NCI-H2029 treated with DMSO at 0.1 percent for 48 hours (cell line): ENCODE data around the gene IFIT3.
"Not testable (repeated sequence)": the region's sequence is repeated elsewhere in the genome, so short reads cannot be mapped to it uniquely, and the experiment has no call there.

Experiments used
- DNase-seq: peaks from one replicate; lab custom pipeline; 2025; lab: John Stamatoyannopoulos, UW

IFIT3 gene

DNA sequence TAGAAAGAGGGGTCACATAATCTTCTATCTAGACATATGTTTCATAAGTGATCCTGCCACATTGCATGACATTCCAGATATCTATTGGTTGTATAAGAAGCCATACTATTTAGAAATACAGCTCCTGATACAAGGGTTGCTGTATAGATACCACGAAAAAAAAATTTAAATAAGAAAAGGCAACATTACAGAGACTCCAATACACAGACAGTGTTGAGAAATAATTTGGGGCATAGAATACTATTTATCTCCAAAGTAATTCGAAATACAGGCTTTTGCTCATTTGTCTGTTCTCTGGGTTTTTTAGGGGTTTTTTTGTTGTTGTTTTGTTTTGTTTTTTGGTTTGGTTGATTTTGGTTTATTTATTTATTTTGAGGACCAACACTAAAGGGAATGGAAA lies 23.4 kb upstream of the IFIT3 start:
- no peak for DNase-seq

DNA sequence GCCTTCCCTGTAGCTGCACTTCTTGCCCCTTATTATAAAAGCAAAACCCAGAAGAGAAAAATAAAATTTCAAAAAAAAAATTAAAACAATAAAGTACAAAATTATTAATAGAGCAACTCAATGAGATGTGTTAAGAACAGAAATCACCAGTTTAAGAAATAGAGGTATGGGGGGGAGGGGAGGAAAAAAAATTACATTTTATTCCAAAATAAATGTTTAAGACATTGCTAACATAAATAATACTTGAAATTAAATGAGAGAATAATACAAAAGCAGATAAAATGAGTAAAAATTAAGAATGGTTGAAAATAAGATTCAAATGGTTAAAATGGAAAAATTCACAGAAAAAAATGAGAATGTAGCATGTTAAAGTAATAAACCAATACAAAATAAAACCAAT lies 22.9 kb upstream of the IFIT3 start:
- DNase-seq = no peak

DNA sequence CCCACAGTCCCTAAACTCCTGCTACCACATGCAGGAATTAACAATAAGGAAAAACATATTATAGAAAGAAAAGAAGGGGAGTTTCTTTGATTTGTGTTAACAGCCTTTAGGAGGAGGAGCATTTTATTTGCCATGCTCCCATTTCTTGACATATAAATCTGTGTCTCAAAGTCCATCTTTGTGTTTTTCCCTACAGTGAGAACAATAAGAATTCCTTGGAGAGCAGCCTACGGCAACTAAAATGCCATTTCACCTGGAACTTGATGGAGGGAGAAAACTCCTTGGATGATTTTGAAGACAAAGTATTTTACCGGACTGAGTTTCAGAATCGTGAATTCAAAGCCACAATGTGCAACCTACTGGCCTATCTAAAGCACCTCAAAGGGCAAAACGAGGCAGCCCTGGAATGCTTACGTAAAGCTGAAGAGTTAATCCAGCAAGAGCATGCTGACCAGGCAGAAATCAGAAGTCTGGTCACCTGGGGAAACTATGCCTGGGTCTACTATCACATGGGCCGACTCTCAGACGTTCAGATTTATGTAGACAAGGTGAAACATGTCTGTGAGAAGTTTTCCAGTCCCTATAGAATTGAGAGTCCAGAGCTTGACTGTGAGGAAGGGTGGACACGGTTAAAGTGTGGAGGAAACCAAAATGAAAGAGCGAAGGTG lies 21.9 kb upstream of the IFIT3 start:
- no peak for DNase-seq

DNA sequence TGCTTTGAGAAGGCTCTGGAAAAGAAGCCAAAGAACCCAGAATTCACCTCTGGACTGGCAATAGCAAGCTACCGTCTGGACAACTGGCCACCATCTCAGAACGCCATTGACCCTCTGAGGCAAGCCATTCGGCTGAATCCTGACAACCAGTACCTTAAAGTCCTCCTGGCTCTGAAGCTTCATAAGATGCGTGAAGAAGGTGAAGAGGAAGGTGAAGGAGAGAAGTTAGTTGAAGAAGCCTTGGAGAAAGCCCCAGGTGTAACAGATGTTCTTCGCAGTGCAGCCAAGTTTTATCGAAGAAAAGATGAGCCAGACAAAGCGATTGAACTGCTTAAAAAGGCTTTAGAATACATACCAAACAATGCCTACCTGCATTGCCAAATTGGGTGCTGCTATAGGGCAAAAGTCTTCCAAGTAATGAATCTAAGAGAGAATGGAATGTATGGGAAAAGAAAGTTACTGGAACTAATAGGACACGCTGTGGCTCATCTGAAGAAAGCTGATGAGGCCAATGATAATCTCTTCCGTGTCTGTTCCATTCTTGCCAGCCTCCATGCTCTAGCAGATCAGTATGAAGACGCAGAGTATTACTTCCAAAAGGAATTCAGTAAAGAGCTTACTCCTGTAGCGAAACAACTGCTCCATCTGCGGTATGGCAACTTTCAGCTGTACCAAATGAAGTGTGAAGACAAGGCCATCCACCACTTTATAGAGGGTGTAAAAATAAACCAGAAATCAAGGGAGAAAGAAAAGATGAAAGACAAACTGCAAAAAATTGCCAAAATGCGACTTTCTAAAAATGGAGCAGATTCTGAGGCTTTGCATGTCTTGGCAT lies 21.1 kb upstream of the IFIT3 start:
- no peak for DNase-seq

DNA sequence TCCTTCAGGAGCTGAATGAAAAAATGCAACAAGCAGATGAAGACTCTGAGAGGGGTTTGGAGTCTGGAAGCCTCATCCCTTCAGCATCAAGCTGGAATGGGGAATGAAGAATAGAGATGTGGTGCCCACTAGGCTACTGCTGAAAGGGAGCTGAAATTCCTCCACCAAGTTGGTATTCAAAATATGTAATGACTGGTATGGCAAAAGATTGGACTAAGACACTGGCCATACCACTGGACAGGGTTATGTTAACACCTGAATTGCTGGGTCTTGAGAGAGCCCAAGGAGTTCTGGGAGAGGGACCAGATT lies 20.6 kb upstream of the IFIT3 start:
- DNase-seq = no peak

DNA sequence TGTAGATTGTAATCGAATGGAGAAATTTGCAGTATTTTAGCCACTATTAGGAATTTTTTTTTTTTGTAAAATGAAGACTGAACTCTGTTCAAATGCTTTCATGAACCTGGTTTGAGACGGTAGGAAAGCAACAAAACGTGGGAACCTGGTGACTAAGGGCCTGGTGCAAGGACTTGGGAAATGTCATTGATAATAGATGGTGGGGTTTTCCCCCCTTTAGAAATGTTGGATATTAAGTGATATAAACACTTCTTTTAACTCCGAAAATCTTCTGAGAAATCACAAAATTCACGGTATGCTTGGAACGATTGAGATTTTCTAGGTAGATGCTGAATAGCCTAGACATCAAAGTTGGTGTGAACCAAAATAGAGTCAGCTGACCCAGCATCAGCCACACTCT lies 19.5 kb upstream of the IFIT3 start:
- DNase-seq = no peak

DNA sequence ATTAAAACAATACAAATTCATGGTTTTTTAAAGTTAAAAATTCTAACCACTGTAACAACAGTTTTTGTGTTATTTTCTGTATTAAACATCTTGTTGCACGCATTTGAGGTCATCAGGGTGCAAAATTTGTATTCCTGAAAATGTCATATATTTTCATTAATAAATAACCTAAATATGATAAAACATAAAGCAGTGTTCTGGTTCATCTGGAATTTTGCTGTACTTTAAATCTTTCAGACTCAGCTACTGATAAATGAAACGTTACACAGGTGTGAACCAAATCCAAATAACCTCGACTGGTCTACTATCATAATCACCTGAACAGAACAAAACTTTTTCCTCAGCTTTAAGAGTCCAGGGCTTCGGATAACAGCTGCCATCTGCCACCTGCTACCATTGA lies 19.1 kb upstream of the IFIT3 start:
- DNase-seq = no peak

DNA sequence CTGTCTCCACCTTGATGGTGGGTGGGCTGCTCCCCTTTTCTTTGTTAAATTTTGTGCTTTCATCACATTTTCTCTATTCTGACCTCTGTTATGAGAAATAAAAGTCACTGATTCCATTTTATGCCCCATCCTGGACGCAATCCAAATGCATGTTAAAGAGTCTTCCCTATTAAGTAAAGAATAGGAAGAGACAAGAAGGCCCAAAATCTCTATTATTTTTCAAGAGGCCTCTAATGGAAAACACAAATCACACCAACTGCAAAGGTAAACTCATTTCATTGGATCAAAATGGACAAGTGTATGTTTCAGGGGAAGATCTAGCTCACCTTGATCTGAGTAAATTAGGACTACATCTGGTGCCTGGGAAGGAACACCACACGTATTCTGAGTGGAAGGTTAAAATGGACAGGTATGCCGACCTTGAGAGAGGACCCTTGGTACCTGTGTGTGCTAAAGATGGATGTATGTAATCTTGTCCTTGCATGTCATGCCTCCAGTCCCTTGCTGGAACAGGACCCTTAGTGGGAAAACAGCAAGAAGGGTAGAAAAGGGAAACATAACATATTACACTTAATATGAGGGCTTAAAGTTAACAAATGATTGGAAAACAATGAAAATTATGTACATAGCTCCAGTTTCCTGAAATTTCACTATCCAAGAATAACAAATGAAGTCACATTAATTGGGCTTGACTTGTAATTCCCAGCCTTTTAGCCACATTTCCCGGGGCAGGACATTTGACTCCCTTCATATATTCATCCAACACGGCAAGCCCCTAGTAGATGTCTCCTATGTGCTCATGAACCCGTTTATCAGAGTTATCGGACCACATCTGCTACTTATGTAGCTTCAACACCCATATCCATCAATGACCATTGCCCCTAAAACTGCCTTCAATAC lies 18.4 kb upstream of the IFIT3 start:
- no peak for DNase-seq

DNA sequence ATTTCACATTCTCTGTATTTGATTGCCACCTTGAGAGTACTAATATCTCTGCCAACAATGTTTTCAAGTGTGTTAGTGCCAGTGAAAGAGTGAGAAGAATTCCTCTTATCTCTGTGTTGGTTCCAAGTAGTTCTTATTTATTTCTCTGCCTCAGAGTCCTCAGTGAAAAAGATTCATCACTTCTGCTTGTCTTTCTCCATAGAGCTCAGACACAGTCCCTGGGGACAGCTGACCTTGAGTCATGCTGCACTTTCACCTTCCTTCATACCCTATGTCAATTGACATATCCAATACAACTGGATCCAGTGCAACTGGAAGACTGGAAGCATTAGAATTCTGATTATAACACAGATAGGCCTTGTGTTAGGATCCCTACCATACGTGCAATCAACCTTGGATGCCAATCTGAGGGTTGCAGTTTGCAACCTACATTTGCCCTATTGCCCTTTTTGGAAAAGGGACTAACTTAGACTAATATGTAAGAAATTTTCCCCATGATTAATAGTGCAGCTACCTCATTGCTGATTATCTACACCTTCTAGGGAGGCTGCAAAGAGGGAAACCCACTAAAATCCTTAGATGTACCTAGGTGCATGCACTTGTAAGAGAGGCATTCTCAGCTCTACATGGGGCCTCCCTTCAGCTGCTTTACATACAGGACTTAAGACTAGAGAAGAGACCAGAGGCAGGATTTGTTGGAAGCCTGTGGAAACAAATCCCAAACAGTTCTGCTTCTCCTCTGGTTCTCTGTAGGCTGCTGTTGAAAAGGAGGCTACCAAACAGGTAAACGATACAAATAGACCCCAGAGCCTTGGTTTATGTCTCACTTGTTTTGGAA lies 17.5 kb upstream of the IFIT3 start:
- DNase-seq = no peak

DNA sequence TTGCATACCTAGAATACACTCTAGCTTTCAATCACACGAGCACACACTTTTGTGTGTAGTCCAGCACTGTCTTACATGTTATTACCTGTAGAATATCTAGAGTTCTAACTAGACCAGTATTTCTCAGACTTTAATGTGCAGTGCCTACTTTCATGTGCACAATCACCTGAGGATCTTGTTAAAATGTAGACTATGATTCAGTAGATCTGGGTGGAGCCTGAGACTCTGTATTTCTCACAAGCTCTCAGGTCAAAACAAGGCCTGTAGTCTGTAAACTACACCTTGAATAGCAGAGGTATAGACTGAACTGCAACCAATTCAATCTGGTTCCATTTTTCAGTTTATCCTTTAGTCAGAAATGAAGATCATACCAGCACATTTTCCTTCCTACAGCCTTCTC lies 14.8 kb upstream of the IFIT3 start:
- no peak for DNase-seq

DNA sequence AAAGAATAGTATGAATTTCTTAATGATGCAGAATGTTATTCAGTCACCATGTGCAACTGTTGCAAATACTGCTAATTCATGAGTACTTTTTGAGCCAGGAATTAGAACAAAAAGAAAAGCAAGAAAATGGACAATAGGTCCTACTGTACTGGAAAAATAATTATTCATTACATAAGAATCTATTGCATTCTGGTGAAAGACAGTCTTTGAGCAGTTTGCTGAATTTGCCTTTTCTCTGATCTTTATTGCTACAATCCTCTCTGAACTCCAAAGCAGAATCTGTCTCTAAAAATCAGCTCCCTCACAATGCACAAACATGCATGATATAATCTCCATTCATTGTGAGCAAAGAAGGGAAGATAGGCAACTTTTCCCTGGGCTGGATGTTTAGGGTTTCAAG lies 13.1 kb upstream of the IFIT3 start:
- no peak for DNase-seq

DNA sequence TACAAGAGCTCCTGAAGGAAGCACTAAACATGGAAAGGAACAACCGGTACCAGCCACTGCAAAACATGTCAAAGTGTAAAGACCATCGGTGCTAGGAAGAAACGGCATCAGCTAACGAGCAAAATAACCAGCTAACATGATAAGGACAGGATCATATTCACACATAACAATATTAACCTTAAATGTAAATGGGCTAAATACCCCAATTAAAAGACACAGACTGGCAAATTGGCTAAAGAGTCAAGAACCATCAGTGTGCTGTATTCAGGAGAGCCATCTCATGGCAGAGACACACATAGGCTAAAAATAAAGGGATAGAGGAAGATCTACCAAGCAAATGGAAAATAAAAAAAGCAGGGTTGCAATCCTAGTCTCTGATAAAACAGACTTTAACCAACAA lies 9.8 kb upstream of the IFIT3 start:
- DNase-seq = not testable (repeated sequence)

DNA sequence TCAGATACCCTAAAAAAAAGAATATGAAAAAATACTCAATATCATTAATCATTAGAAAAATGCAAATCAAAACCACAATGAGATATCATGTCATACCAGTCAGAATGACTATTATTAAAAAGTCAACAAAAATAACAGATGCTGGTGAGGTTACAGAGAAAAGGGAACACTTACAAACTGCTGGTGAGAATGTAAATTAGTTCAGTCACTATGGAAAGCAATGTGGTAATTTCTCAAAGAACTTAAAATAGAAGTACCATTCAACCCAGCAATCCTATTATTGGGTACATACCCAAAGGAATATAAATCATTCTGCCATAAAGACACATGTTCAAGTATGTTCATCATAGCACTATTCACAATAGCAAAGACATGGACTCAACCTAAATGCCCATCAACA lies 2.7 kb upstream of the IFIT3 start:
- not testable (repeated sequence) for DNase-seq

DNA sequence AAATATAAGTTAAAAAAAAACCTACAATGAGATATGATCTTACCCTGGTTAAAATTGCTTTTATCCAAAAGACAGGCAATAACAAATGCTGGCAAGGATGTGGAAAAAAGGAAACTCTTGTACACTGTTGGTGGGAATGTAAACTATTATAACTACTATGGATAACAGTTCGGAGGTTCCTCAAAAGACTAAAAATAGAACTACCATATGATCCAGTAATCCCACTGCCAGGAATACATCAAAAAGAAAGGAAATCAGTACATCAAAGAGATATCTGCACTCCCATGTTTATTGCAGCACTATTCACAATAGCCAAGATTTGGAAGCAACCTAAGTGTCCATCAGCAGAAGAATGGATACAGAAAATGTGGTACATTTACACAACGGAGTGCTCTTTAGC lies 1.9 kb upstream of the IFIT3 start:
- not testable (repeated sequence) for DNase-seq

DNA sequence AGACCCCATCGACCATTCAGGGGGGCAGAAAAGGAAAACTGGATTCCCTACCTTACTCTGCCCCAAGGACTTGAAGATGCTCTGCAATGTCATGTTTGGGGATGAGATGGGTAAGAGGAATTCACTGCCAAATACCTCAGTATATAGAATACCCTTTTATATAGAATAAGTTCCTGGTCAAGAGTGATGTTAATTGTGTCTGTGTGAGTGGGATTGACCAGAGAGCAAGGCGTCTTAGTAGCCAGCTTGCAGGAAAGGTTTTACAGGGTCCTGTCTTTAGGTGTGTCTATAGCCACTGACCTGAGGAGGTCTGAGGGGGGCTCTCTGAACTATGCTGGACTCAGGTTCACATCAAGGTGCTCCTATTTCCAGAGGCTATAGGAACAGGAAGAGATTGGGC lies 1.4 kb downstream of the IFIT3 start:
- no peak for DNase-seq

DNA sequence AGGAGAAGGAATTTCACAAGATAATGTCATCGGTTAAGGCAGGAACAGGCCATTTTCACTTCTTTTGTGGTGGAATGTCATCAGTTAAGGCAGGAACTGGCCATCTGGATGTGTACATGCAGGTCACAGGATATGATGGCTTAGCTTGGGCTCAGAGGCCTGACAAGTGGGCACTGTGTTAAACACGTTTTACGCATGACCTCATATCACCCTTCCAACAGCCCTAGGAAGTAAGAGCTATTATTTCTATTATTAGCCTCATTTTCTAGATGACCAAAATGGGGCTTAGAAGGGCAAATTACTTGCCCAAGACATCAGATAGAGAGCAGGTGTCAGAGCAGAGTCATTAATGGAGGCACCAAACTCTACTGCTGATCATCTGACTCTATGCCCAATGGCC lies 2.2 kb downstream of the IFIT3 start:
- DNase-seq = not testable (repeated sequence)

DNA sequence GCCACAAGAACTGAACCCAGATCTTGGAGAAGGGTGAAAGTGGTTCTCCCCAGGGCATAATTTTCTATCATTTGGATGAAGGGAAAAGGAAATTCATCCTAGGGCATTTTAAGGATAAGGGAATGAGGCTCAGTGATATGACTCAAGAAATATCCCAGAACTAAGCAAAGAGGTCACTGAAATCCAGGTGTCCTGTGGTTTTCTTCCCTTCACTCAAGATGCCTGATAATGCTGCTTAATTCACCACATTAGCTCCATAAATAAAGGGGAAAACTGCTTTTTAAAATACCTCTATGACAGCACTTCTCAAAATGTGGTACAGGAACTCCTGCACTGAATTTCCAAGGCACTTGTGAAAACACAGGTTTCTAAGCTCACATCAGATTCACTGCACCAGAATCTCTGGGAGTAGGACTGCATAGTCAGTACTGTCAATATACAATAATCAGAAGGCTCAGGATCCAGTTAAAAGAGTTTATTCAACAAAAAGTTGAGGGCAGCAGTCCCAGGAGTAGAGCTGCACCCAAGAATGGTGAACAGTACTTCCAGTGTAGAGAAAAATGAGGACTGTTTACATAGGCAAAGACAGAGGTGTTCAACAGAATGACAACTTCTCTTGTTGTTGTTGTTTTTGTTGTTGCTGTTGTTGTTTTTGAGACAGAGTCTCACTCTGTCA lies 2.9 kb downstream of the IFIT3 start:
- no peak for DNase-seq

DNA sequence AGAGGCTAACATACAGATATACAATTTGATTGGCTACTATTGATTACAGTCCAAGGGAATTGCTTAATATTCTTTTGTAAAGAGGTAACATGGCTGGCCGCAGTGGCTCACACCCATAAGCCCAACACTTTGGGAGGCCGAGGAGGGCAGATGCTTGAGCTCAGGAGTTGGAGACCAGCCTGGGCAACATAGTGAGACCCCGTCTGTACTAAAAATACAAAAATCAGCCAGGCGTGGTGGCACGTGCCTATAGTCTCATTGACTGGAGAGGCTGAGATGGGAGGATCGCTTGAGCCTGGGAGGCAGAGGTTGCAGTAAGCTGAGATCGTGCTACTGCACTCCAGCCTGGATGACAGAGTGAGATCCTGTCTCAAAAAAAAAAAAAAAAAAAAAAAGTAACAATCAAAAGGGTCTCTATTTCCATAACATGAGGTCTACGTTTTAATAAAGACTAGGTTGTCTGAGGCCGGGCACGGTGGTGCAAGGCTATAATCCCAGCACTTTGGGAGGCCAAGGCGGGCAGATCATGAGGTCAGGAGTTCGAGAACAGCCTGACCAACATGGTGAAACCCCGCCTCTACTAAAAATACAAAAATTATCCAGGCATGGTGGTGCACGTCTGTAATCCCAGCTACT lies 3.8 kb downstream of the IFIT3 start:
- DNase-seq = not testable (repeated sequence)

DNA sequence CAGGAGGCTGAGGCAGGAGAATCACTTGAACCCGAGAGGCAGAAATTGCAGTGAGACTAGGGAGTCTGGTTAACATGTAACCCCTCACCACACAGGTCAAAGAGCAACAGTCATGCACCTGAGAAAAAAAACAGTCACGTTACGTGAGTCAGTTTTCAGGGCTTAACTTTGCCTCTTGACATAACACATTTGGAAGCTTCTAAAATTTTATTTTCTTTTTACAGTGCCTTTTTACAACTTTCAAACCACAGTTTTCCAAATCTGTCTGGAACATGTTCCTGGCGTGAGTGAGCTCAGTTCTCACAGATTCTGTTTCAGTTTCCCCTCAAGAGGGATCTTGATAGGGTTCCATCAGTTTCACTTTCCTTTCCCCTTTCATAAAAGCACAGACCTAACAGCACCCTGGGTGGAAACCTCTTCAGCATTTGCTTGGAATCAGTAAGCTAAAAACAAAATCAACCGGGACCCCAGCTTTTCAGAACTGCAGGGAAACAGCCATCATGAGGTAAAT lies 4.4 kb downstream of the IFIT3 start:
- no peak for DNase-seq

DNA sequence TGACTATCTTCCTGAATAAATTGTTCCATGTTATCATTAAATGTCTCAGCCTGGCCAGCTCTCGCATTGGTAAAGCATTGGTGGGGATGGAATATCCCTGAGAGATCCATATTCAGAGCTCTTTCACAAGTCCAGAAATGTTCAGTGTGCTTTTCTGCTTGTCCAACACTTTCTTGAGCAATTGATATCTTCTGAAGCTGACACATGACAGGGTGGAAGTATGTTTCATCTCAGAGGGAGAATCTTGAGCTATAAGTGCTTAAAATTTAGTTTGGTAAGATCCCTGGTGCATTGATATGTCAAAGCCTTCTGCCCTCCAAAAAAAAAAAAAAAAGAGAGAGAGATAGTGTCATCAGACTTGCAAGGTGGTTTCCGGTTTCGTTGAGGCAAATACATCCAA lies 7.4 kb downstream of the IFIT3 start:
- DNase-seq = no peak

DNA sequence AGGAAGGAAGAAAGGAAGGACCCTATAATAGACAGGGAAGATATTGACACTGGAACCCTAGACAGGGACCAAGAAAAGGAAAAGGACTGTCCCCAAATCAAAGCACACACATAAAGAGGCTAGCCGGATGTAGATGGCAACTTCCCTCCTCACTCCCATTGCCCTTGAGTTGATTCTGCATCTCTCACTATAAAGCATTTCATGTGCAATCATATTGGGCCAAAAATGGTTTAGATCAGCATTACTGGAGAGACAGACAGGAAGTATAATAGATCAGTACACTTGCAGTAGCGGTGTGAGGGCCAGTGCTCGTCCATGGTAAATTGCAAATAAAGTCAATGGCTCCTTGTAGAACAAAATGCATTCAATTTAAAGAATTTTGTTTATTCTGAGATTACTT lies 8.4 kb downstream of the IFIT3 start:
- DNase-seq = no peak
